Muscle of back (tissue), 11 donors: Measurements from ENCODE around the gene LRRFIP1. TPM values are rescaled to one million over a fixed set of nuclear protein-coding genes. Genes with fewer than 3 reads are reported as not detected.
"Not testable (repeated sequence)": the region's sequence is repeated elsewhere in the genome, so short reads cannot be mapped to it uniquely, and the experiment has no call there.

Source experiments
- DNase-seq, 3 donors: peaks; one replicate each; pipeline versions ENCODE4 v3.0.0 to v3.0.0-alpha.2; 2013
- polyA plus RNA-seq, 10 donors: library from polyadenylated mRNA; unstranded; fragments of 120-200 nt; gene quantifications; one replicate each; pipeline ENCODE4 v1.2.1, GENCODE V29; 2013; ENCODE audit not compliant: insufficient read length in 10 of 10

Gene LRRFIP1
- polyA plus RNA-seq, 10 donors, result 95.0 to 194 (median 137) TPM

- DNase-seq, result no peak
Observed at GRCh38 chr2:237743561-237744269, 116.3 kb downstream of the LRRFIP1 start.

GRCh38 chr2:237744270-237744612 lies 116.9 kb downstream of the LRRFIP1 start:
- DNase-seq, result no peak

- peak; percentile 52 to 84 (median 76) for DNase-seq
Observed at GRCh38 chr2:237744613-237745249, 117.3 kb downstream of the LRRFIP1 start.

GRCh38 chr2:237745250-237745613 lies 117.8 kb downstream of the LRRFIP1 start:
- no peak for DNase-seq

- no peak for DNase-seq
Observed at GRCh38 chr2:237746302-237747080, 119.1 kb downstream of the LRRFIP1 start.

GRCh38 chr2:237747189-237747588 lies 119.8 kb downstream of the LRRFIP1 start:
- DNase-seq, result no peak

GRCh38 chr2:237749002-237749401 lies 121.6 kb downstream of the LRRFIP1 start:
- no peak for DNase-seq

- DNase-seq, result no peak
Observed at GRCh38 chr2:237749961-237750360, 122.6 kb downstream of the LRRFIP1 start.

- DNase-seq, result not testable (repeated sequence)
Observed at GRCh38 chr2:237750441-237750840, 123.1 kb downstream of the LRRFIP1 start.

GRCh38 chr2:237752761-237753165 lies 125.4 kb downstream of the LRRFIP1 start:
- DNase-seq, result no peak

GRCh38 chr2:237754182-237754581 lies 126.8 kb downstream of the LRRFIP1 start:
- no peak for DNase-seq

- no peak for DNase-seq
Observed at GRCh38 chr2:237754626-237755248, 127.3 kb downstream of the LRRFIP1 start.

- DNase-seq, result no peak
Observed at GRCh38 chr2:237757616-237758015, 130.2 kb downstream of the LRRFIP1 start.

- DNase-seq, result no peak
Observed at GRCh38 chr2:237758185-237758584, 130.8 kb downstream of the LRRFIP1 start.

- no peak for DNase-seq
Observed at GRCh38 chr2:237759176-237759575, 131.8 kb downstream of the LRRFIP1 start.

GRCh38 chr2:237760506-237761502 lies 133.4 kb downstream of the LRRFIP1 start:
- DNase-seq, result no peak

- not testable (repeated sequence) for DNase-seq
Observed at GRCh38 chr2:237762291-237763182, 135.2 kb downstream of the LRRFIP1 start.

GRCh38 chr2:237763812-237764211 lies 136.4 kb downstream of the LRRFIP1 start:
- no peak for DNase-seq

GRCh38 chr2:237765122-237765521 lies 137.7 kb downstream of the LRRFIP1 start:
- DNase-seq, result not testable (repeated sequence)

- no peak for DNase-seq
Observed at GRCh38 chr2:237765875-237766274, 138.5 kb downstream of the LRRFIP1 start.
